ENCODE results near the gene SPEG.
"Not testable (repeated sequence)": the region's sequence is repeated elsewhere in the genome, so short reads cannot be mapped to it uniquely, and the experiment has no call there.

Gene SPEG

GRCh38 chr2:219404954-219405353, 29.7 kb upstream of the SPEG start:
- DNase-seq (ENCODE audit: low read depth): no peak

GRCh38 chr2:219405451-219405850, 29.2 kb upstream of the SPEG start:
- no peak for DNase-seq (ENCODE audit: low read depth)

GRCh38 chr2:219405958-219406860, 28.4 kb upstream of the SPEG start:
- no peak for DNase-seq (ENCODE audit: low read depth)

- DNase-seq (ENCODE audit: low read depth): no peak
Observed at GRCh38 chr2:219406861-219407230, 27.8 kb upstream of the SPEG start.

GRCh38 chr2:219407343-219407742, 27.3 kb upstream of the SPEG start:
- not testable (repeated sequence) for DNase-seq (ENCODE audit: low read depth)

GRCh38 chr2:219408204-219408603, 26.4 kb upstream of the SPEG start:
- no peak for DNase-seq (ENCODE audit: low read depth)

GRCh38 chr2:219408631-219409030, 26.0 kb upstream of the SPEG start:
- no peak for DNase-seq (ENCODE audit: low read depth)

- no peak for DNase-seq (ENCODE audit: low read depth)
Observed at GRCh38 chr2:219409619-219410018, 25.0 kb upstream of the SPEG start.

- DNase-seq (ENCODE audit: low read depth): no peak
Observed at GRCh38 chr2:219410390-219410789, 24.3 kb upstream of the SPEG start.

GRCh38 chr2:219414857-219415256, 19.8 kb upstream of the SPEG start:
- no peak for DNase-seq (ENCODE audit: low read depth)

- DNase-seq (ENCODE audit: low read depth): no peak
Observed at GRCh38 chr2:219415580-219416234, 18.9 kb upstream of the SPEG start.

GRCh38 chr2:219416235-219416602, 18.4 kb upstream of the SPEG start:
- no peak for DNase-seq (ENCODE audit: low read depth)

GRCh38 chr2:219416938-219417337, 17.7 kb upstream of the SPEG start:
- no peak for DNase-seq (ENCODE audit: low read depth)

- DNase-seq (ENCODE audit: low read depth): no peak
Observed at GRCh38 chr2:219417374-219417773, 17.3 kb upstream of the SPEG start.

- no peak for DNase-seq (ENCODE audit: low read depth)
Observed at GRCh38 chr2:219418155-219419011, 16.3 kb upstream of the SPEG start, which contains the start of gene DES. Gene DES (plus strand): TSS chr2:219418377. CDS start chr2:219418463, 86 bp downstream.

GRCh38 chr2:219419012-219419324, 15.7 kb upstream of the SPEG start:
- DNase-seq (ENCODE audit: low read depth): no peak

- no peak for DNase-seq (ENCODE audit: low read depth)
Observed at GRCh38 chr2:219419331-219420197, 15.1 kb upstream of the SPEG start.

- no peak for DNase-seq (ENCODE audit: low read depth)
Observed at GRCh38 chr2:219420687-219421086, 14.0 kb upstream of the SPEG start.

- no peak for DNase-seq (ENCODE audit: low read depth)
Observed at GRCh38 chr2:219421323-219421722, 13.3 kb upstream of the SPEG start.

GRCh38 chr2:219422952-219423534, 11.6 kb upstream of the SPEG start:
- DNase-seq (ENCODE audit: low read depth): no peak

GRCh38 chr2:219423652-219424377, 10.8 kb upstream of the SPEG start:
- DNase-seq (ENCODE audit: low read depth): no peak
